ENCODE data around the gene CD8B2.
"Not testable (repeated sequence)": the region's sequence is repeated elsewhere in the genome, so short reads cannot be mapped to it uniquely, and the experiment has no call there.

The CD8B2 gene

GRCh38 chr2:106513391-106513790 is 26.2 kb downstream of the CD8B2 start:
- not testable (repeated sequence) for DNase-seq

- not testable (repeated sequence) for DNase-seq
Measured at GRCh38 chr2:106514827-106515226, 27.7 kb downstream of the CD8B2 start.

GRCh38 chr2:106516436-106516835 is 29.3 kb downstream of the CD8B2 start:
- DNase-seq, result no peak

GRCh38 chr2:106516864-106517263 is 29.7 kb downstream of the CD8B2 start:
- no peak for DNase-seq

- no peak for DNase-seq
Measured at GRCh38 chr2:106517329-106517728, 30.2 kb downstream of the CD8B2 start.

- no peak for DNase-seq
Measured at GRCh38 chr2:106519767-106520166, 32.6 kb downstream of the CD8B2 start.

- no peak for DNase-seq
Measured at GRCh38 chr2:106521016-106521415, 33.9 kb downstream of the CD8B2 start.

- no peak for DNase-seq
Measured at GRCh38 chr2:106523976-106524665, 37.0 kb downstream of the CD8B2 start.

- DNase-seq, result no peak
Measured at GRCh38 chr2:106530866-106531265, 43.7 kb downstream of the CD8B2 start.

- DNase-seq, result no peak
Measured at GRCh38 chr2:106531676-106532214, 44.6 kb downstream of the CD8B2 start.

GRCh38 chr2:106532236-106532635 is 45.1 kb downstream of the CD8B2 start:
- no peak for DNase-seq

GRCh38 chr2:106534471-106534870 is 47.3 kb downstream of the CD8B2 start:
- DNase-seq, result no peak

GRCh38 chr2:106536490-106536889 is 49.3 kb downstream of the CD8B2 start:
- DNase-seq, result no peak

GRCh38 chr2:106537047-106537446 is 49.9 kb downstream of the CD8B2 start:
- no peak for DNase-seq

- DNase-seq, result no peak
Measured at GRCh38 chr2:106537791-106538191, 50.6 kb downstream of the CD8B2 start.

GRCh38 chr2:106540886-106541285 is 53.7 kb downstream of the CD8B2 start:
- no peak for DNase-seq

- DNase-seq, result no peak
Measured at GRCh38 chr2:106541333-106541732, 54.2 kb downstream of the CD8B2 start.

GRCh38 chr2:106542746-106543359 is 55.7 kb downstream of the CD8B2 start:
- peak; percentile 57 for DNase-seq

GRCh38 chr2:106545007-106545406 is 57.8 kb downstream of the CD8B2 start:
- no peak for DNase-seq

- no peak for DNase-seq
Measured at GRCh38 chr2:106546391-106546990, 59.3 kb downstream of the CD8B2 start.

GRCh38 chr2:106547164-106547903 is 60.2 kb downstream of the CD8B2 start:
- DNase-seq, result no peak

- DNase-seq, result no peak
Measured at GRCh38 chr2:106551417-106552130, 64.4 kb downstream of the CD8B2 start.

GRCh38 chr2:106552921-106553320 is 65.8 kb downstream of the CD8B2 start:
- no peak for DNase-seq
